ENCODE data around the gene KCNIP1. TPM values are rescaled to one million over a fixed set of nuclear protein-coding genes. Genes with fewer than 3 reads are reported as not detected.
"Not testable (repeated sequence)": the region's sequence is repeated elsewhere in the genome, so short reads cannot be mapped to it uniquely, and the experiment has no call there.

The KCNIP1 gene
- total RNA-seq, 1 donor from 2014 or later = 33.6 TPM

GRCh38 chr5:170747357-170747756 lies 243.5 kb downstream of the KCNIP1 start:
- no peak for DNase-seq (ENCODE audit: low read depth in 2 of 2)

GRCh38 chr5:170747851-170748250 lies 244.0 kb downstream of the KCNIP1 start:
- peak; percentile 31 to 61 for DNase-seq (ENCODE audit: low read depth in 2 of 2)

- DNase-seq (ENCODE audit: low read depth in 2 of 2) = no peak
These were observed 245.2 kb downstream of the KCNIP1 start for GRCh38 chr5:170748951-170749471.

- DNase-seq (ENCODE audit: low read depth in 2 of 2) = no peak
These were observed 246.2 kb downstream of the KCNIP1 start for GRCh38 chr5:170749911-170750431.

GRCh38 chr5:170750791-170751190 lies 247.0 kb downstream of the KCNIP1 start:
- no peak for DNase-seq (ENCODE audit: low read depth in 2 of 2)

GRCh38 chr5:170751631-170752030 lies 247.8 kb downstream of the KCNIP1 start:
- DNase-seq (ENCODE audit: low read depth in 2 of 2) = no peak

GRCh38 chr5:170752257-170753215 lies 248.7 kb downstream of the KCNIP1 start:
- DNase-seq (ENCODE audit: low read depth in 2 of 2) = no peak

GRCh38 chr5:170753311-170753710 lies 249.5 kb downstream of the KCNIP1 start:
- DNase-seq (ENCODE audit: low read depth in 2 of 2) = no peak

- not testable (repeated sequence) for DNase-seq (ENCODE audit: low read depth in 2 of 2)
These were observed 250.7 kb downstream of the KCNIP1 start for GRCh38 chr5:170754508-170754907.

- DNase-seq (ENCODE audit: low read depth in 2 of 2) = peak in 1 of 2 donors; percentile 30
These were observed 252.0 kb downstream of the KCNIP1 start for GRCh38 chr5:170755679-170756456.

- DNase-seq (ENCODE audit: low read depth in 2 of 2) = no peak
These were observed 252.9 kb downstream of the KCNIP1 start for GRCh38 chr5:170756691-170757090.

GRCh38 chr5:170757182-170757601 lies 253.4 kb downstream of the KCNIP1 start:
- DNase-seq (ENCODE audit: low read depth in 2 of 2) = peak; percentile 65 to 93

GRCh38 chr5:170757669-170758068 lies 253.8 kb downstream of the KCNIP1 start:
- no peak for DNase-seq (ENCODE audit: low read depth in 2 of 2)

- DNase-seq (ENCODE audit: low read depth in 2 of 2) = no peak
These were observed 254.7 kb downstream of the KCNIP1 start for GRCh38 chr5:170758481-170758880.

- DNase-seq (ENCODE audit: low read depth in 2 of 2) = no peak
These were observed 256.3 kb downstream of the KCNIP1 start for GRCh38 chr5:170760113-170760512.

- DNase-seq (ENCODE audit: low read depth in 2 of 2) = no peak
These were observed 257.4 kb downstream of the KCNIP1 start for GRCh38 chr5:170761048-170761707.

GRCh38 chr5:170761708-170762066 lies 257.9 kb downstream of the KCNIP1 start:
- no peak for DNase-seq (ENCODE audit: low read depth in 2 of 2)

GRCh38 chr5:170762298-170762697 lies 258.5 kb downstream of the KCNIP1 start:
- not testable (repeated sequence) for DNase-seq (ENCODE audit: low read depth in 2 of 2)

- DNase-seq (ENCODE audit: low read depth in 2 of 2) = not testable (repeated sequence)
These were observed 262.0 kb downstream of the KCNIP1 start for GRCh38 chr5:170765868-170766267.

GRCh38 chr5:170769246-170769645 lies 265.4 kb downstream of the KCNIP1 start:
- no peak for DNase-seq (ENCODE audit: low read depth in 2 of 2)

- no peak for DNase-seq (ENCODE audit: low read depth in 2 of 2)
These were observed 266.1 kb downstream of the KCNIP1 start for GRCh38 chr5:170769898-170770416.
